CD14-positive monocyte (primary cell): ENCODE measurements around the gene LRRK1. TPM values are rescaled to one million over a fixed set of nuclear protein-coding genes. Genes with fewer than 3 reads are reported as not detected.

Experiments used
- DNase-seq, 3 donors: peaks; one replicate each; pipeline ENCODE4 v3.0.0-alpha.2; 2011 to 2022
- H2AFZ ChIP-seq: 2 replicates; pipeline ENCODE4 v1.6.0; 2012; ENCODE audit warnings: mild to moderate bottlenecking, low read depth, low read length, inconsistent platforms; ENCODE audit not compliant: insufficient read depth, poor library complexity, severe bottlenecking
- H3K27ac ChIP-seq, 2 donors: 1 replicate in 1 of 2; 2 replicates in 1 of 2; pipeline ENCODE4 v1.5.1; 2012 to 2013; ENCODE audit warnings: low read length in 2 of 2, control low read depth in 1 of 2, inconsistent platforms in 1 of 2, low read depth in 1 of 2, mild to moderate bottlenecking in 1 of 2
- H3K27me3 ChIP-seq, 2 donors: one replicate each; pipeline versions ENCODE4 v1.6.0 to v1.6.1; 2011 to 2013; ENCODE audit warnings: low read length in 2 of 2; ENCODE audit not compliant: control insufficient read depth in 2 of 2, insufficient read depth in 2 of 2
- H3K36me3 ChIP-seq, 2 donors: replicated peaks in 1 of 2; 1 replicate in 1 of 2; 2 replicates in 1 of 2; pipeline versions ENCODE4 v1.5.1 to v1.6.1; 2012 to 2013; ENCODE audit warnings: low read length in 2 of 2, control low read depth in 1 of 2, inconsistent platforms in 1 of 2, mild to moderate bottlenecking in 1 of 2; ENCODE audit not compliant: insufficient read depth in 2 of 2, control insufficient read depth in 1 of 2
- H3K4me1 ChIP-seq, 2 donors: 1 replicate in 1 of 2; 2 replicates in 1 of 2; pipeline versions ENCODE4 v1.5.1 to v1.6.1; 2012 to 2013; ENCODE audit warnings: low read length in 2 of 2, control low read depth in 1 of 2, inconsistent platforms in 1 of 2, mild to moderate bottlenecking in 1 of 2, moderate library complexity in 1 of 2; ENCODE audit not compliant: insufficient read depth in 2 of 2, control insufficient read depth in 1 of 2
- H3K4me2 ChIP-seq: replicated peaks from 2 replicates; pipeline ENCODE3; 2012; ENCODE audit warnings: low read length, moderate library complexity, mild to moderate bottlenecking; ENCODE audit not compliant: poor library complexity, severe bottlenecking; ENCODE audit errors: extremely low read depth
- H3K4me3 ChIP-seq, 3 experiments: fragments of 200-600 bp in 1 of 3; sonication (generic) in 1 of 3; replicated peaks in 1 of 3; 1 replicate in 2 of 3; 2 replicates in 1 of 3; pipeline ENCODE4 v1.5.1; 2011 to 2013; ENCODE audit warnings: low read length in 3 of 3, mild to moderate bottlenecking in 3 of 3, control low read depth in 2 of 3, low read depth in 2 of 3, inconsistent platforms in 1 of 3, moderate library complexity in 1 of 3
- H3K79me2 ChIP-seq: 2 replicates; pipeline ENCODE4 v1.6.0; 2012; ENCODE audit warnings: mild to moderate bottlenecking, control low read depth, inconsistent platforms, low read length, moderate library complexity; ENCODE audit not compliant: insufficient read depth
- H3K9ac ChIP-seq: 2 replicates; pipeline ENCODE4 v1.6.0; 2017; ENCODE audit warnings: low read length, mild to moderate bottlenecking; ENCODE audit not compliant: insufficient read depth, poor library complexity, severe bottlenecking
- H3K9me3 ChIP-seq, 2 donors: replicated peaks in 1 of 2; 1 replicate in 1 of 2; 2 replicates in 1 of 2; pipeline versions ENCODE4 v1.5.1 to v1.6.1; 2012 to 2013; ENCODE audit warnings: low read length in 2 of 2, control low read depth in 1 of 2; ENCODE audit not compliant: control insufficient read depth in 1 of 2, insufficient read depth in 1 of 2
- H4K20me1 ChIP-seq: 2 replicates; pipeline ENCODE4 v1.6.0; 2012; ENCODE audit warnings: mild to moderate bottlenecking, low read length, control low read depth, moderate library complexity; ENCODE audit not compliant: insufficient read depth
- H3K27ac Mint-ChIP-seq, 7 donors: one replicate each; pipeline ENCODE4 v1.8.0; 2020; ENCODE audit warnings: mild to moderate bottlenecking in 7 of 7, mixed read lengths in 7 of 7, moderate library complexity in 6 of 7, inconsistent platforms in 2 of 7
- H3K27me3 Mint-ChIP-seq, 3 donors: one replicate each; pipeline ENCODE4 v1.8.0; 2021 to 2022; ENCODE audit warnings: low read depth in 3 of 3, mild to moderate bottlenecking in 3 of 3, mixed read lengths in 3 of 3, moderate library complexity in 3 of 3, inconsistent platforms in 1 of 3
- H3K36me3 Mint-ChIP-seq, 2 donors: one replicate each; pipeline ENCODE4 v1.8.0; 2020; ENCODE audit warnings: mixed read lengths in 2 of 2, inconsistent platforms in 1 of 2, mild to moderate bottlenecking in 1 of 2
- H3K4me1 Mint-ChIP-seq: one replicate; pipeline ENCODE4 v1.8.0; 2020; ENCODE audit warnings: mild to moderate bottlenecking, mixed read lengths
- H3K4me3 Mint-ChIP-seq, 2 donors: one replicate each; pipeline ENCODE4 v1.8.0; 2020; ENCODE audit warnings: mild to moderate bottlenecking in 2 of 2, mixed read lengths in 2 of 2, moderate library complexity in 1 of 2
- H3K9me3 Mint-ChIP-seq, 7 donors: one replicate each; pipeline ENCODE4 v1.8.0; 2020 to 2022; ENCODE audit warnings: mixed read lengths in 7 of 7, mild to moderate bottlenecking in 6 of 7, moderate library complexity in 6 of 7, inconsistent platforms in 2 of 7
- WGBS: methylation state at CpG from one replicate; pipeline ENCODE4 v1.1.5; 2013; ENCODE audit warnings: missing lambda C conversion rate; ENCODE audit not compliant: insufficient coverage; 5-methylcytosine and 5-hydroxymethylcytosine counted together
- intact Hi-C, 2 donors: fragments of 100-400 bp; cut with micrococcal nuclease; formaldehyde crosslinking; loops; one replicate each; pipeline versions ENCODE4 v1.15.0 to v1.15.1; 2023
- polyA plus RNA-seq, 3 donors: library from polyadenylated mRNA; depleted of rRNA in 1 of 3; unstranded in 2 of 3; stranded (reverse) in 1 of 3; fragments of 300-500 nt in 2 of 3; fragments of >200 nt in 1 of 3; fragmentation: Illumina TruSeq in 2 of 3; gene quantifications; 1 replicate in 2 of 3; 2 replicates in 1 of 3; pipeline ENCODE4 v1.2.3, GENCODE V29; 2012 to 2021
- TF ChIP-seq, protein P1 (sequence below): fragments of 200-600 bp; IDR thresholded peaks from one replicate; pipeline ENCODE4 v1.8.0; 2022; ENCODE audit warnings: antibody characterized with exemption, mild to moderate bottlenecking

The LRRK1 gene
- polyA plus RNA-seq, 3 donors = 1.7 to 18.9 (median 5.4) TPM

DNA sequence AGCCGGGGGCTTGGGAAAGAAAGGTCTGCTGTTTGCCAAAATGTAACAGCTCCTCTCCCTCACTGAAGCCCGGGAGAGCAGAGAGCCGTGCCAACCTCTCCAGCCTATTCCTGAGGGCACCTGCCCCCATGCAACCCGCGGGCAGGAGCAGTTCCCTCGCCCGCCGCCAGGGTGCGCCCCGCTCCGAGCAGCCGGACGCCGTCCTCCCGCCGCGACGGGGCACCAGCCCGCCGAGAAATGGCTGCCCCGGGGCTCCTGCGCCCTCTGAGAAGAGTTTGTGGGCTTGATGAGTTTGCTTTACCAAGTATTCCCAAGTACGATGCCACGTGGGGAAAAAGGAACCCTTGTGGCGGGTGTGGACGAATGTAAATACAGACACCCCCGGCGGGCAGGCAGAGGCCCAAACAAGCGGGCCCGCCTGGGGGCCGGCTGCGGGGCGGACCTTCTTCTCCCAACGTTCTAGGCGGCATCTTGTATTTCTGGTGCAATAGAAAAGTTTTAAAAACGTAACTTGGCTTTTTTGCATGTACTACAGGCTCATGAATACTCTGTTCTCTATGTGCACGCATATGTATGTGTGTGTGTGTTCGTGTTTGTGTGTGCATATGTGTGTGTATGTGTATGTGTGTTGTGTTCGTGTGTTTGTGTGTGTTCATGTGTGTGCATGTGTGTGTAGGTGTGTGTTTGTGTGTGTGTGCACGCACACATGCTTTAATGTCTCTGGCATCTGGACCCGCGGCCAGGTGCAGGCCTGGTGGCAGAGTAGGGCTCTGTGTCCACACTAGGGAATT lies 169.8 kb downstream of the LRRK1 start:
- Histone ChIP-seq H3K27me3 (peaks cover 0 to 11% of the 10 kb centered on the region in 2 donors), H3K9ac (no peak overlapping the region), H3K9me3 (peaks cover 0 to 6% of the 10 kb centered on the region in 2 donors), H3K4me3 (peak overlapping the region in 1 of 3 experiments; percentile 50), H4K20me1 (no peaks in the 10 kb centered on the region), H2AFZ (peak overlapping the region; percentile 78), H3K36me3 (no peaks in the 10 kb centered on the region), H3K4me2 (peak overlapping the region; percentile 61), H3K79me2 (no peaks in the 10 kb centered on the region), H3K27ac (no peak overlapping the region), H3K4me1 (peaks cover 14 to 22% of the 10 kb centered on the region in 2 donors)
- Mint-ChIP-seq H3K9me3 (peaks cover 0 to 13% (median 9%) of the 10 kb centered on the region in 7 donors), H3K4me1 (peaks cover 17% of the 10 kb centered on the region), H3K27ac (peak overlapping the region in 1 of 7 donors; percentile 58), H3K27me3 (peaks cover 28 to 41% (median 28%) of the 10 kb centered on the region in 3 donors), H3K4me3 (peak overlapping the region in 1 of 2 donors; percentile 72), H3K36me3 (peaks cover 0 to 7% of the 10 kb centered on the region in 2 donors)
- intact Hi-C loops = loop anchor here in 1 of 2 donors (1.0 kb wide), 1 partner anchor 169 kb away; no protein-coding TSS in a partner anchor
- 34% methylated on average over 32 of the region's 42 CpGs for WGBS
- TF ChIP-seq, protein P1, sequence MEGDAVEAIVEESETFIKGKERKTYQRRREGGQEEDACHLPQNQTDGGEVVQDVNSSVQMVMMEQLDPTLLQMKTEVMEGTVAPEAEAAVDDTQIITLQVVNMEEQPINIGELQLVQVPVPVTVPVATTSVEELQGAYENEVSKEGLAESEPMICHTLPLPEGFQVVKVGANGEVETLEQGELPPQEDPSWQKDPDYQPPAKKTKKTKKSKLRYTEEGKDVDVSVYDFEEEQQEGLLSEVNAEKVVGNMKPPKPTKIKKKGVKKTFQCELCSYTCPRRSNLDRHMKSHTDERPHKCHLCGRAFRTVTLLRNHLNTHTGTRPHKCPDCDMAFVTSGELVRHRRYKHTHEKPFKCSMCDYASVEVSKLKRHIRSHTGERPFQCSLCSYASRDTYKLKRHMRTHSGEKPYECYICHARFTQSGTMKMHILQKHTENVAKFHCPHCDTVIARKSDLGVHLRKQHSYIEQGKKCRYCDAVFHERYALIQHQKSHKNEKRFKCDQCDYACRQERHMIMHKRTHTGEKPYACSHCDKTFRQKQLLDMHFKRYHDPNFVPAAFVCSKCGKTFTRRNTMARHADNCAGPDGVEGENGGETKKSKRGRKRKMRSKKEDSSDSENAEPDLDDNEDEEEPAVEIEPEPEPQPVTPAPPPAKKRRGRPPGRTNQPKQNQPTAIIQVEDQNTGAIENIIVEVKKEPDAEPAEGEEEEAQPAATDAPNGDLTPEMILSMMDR = peak; percentile 100
- DNase-seq = peak; percentile 56 to 63 (median 63)

DNA sequence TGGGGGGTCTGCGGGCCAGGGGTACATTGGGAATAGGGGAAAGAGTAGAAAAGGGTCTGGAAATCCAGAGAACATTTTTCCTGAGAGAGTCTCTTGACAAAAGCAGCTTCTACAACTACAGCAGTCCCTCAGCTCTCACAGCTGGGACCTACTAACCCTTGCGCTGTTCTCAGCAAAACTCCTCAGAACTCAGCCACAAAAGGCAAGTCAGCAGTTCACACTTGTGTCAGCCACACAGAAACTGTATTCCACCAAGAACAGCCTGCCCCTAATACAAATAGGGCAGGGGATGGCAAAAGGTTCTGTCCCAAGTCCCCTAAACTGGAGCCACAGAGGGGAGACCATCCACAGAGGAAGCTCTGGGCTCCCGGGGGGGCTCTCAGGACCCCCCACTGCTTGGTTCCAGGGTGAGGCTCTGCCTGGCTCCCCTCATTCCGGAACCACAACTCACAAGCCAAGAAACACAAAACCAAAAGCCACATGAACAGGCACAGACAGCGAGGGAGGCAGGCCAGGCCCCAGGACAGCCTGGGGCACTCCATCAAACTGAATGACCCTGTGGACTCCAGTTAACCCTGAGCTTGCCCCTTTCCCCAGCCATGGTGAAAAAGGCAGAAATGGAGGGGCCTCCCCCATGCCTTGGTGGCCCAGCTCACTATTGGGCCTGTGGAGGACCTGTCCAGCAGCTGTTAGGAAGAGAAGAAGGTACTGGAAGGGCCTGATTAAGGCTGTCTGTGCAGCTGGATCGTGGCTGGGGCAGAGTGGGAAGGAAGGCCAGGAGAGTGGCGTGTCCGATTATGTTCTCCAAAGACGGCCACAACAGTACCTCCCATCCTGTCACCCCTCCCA lies 170.6 kb downstream of the LRRK1 start:
- peaks cover 0 to 11% of the 10 kb centered on the region in 2 donors for H3K27me3 ChIP-seq
- intact Hi-C loops = loop anchor here (1.0 kb wide), 1 partner anchor 168 kb away; no protein-coding TSS in a partner anchor
- H3K27ac ChIP-seq = no peak overlapping the region
- Mint-ChIP-seq H3K9me3 (peaks cover 0 to 13% (median 9%) of the 10 kb centered on the region in 7 donors), H3K4me3 (no peak overlapping the region), H3K27me3 (peaks cover 25 to 35% (median 28%) of the 10 kb centered on the region in 3 donors), H3K27ac (no peak overlapping the region), H3K36me3 (peaks cover 0 to 7% of the 10 kb centered on the region in 2 donors), H3K4me1 (peaks cover 17% of the 10 kb centered on the region)
- DNase-seq = no peak
- H3K9ac ChIP-seq = no peak overlapping the region
- WGBS = 91% methylated on average over 3 of the region's 9 CpGs
- TF ChIP-seq, protein P1 = no peak
- H3K9me3 ChIP-seq = peaks cover 0 to 6% of the 10 kb centered on the region in 2 donors
- peaks cover 14 to 22% of the 10 kb centered on the region in 2 donors for H3K4me1 ChIP-seq
- no peaks in the 10 kb centered on the region for H3K36me3 ChIP-seq
- H4K20me1 ChIP-seq = no peaks in the 10 kb centered on the region
- no peak overlapping the region for H3K4me3 ChIP-seq
- no peak overlapping the region for H3K4me2 ChIP-seq
- H3K79me2 ChIP-seq = no peaks in the 10 kb centered on the region
- H2AFZ ChIP-seq = no peak overlapping the region
